ENCODE data around the gene EFHD2. TPM values are rescaled to one million over a fixed set of nuclear protein-coding genes. Genes with fewer than 3 reads are reported as not detected.

Gene EFHD2
- total RNA-seq, 1 experiment from 2014 or later = 29.5 TPM

GRCh38 chr1:15472587-15472986 is 62.9 kb downstream of the EFHD2 start:
- H3K36me3 ChIP-seq (ENCODE audit: control insufficient read depth, insufficient read depth, low read length) = no peaks in the 10 kb centered on the region
- BruUV-seq (replicated peaks) = no TSS peak
- ChIA-PET CTCF (no interaction called here), POLR2A (no interaction called here)
- H3K27me3 ChIP-seq (replicated peaks; ENCODE audit: control insufficient read depth, insufficient read depth, low read length) = no peaks in the 10 kb centered on the region
- Mint-ChIP-seq H3K4me3 (ENCODE audit: unreplicated experiment) (no peak overlapping the region), H3K36me3 (ENCODE audit: insufficient read depth, unreplicated experiment) (no peaks in the 10 kb centered on the region), H3K4me1 (ENCODE audit: low read depth, unreplicated experiment) (no peaks in the 10 kb centered on the region), H3K9me3 (ENCODE audit: unreplicated experiment) (no peaks in the 10 kb centered on the region), H3K27ac (ENCODE audit: unreplicated experiment) (no peak overlapping the region), H3K27me3 (ENCODE audit: insufficient read depth, unreplicated experiment) (no peaks in the 10 kb centered on the region)
- no peak for DNase-seq
- H3K9me3 ChIP-seq = no peaks in the 10 kb centered on the region
- intact Hi-C loops (cut with micrococcal nuclease; ENCODE audit: unreplicated experiment) = no loop called here
- TF ChIP-seq, protein P1, sequence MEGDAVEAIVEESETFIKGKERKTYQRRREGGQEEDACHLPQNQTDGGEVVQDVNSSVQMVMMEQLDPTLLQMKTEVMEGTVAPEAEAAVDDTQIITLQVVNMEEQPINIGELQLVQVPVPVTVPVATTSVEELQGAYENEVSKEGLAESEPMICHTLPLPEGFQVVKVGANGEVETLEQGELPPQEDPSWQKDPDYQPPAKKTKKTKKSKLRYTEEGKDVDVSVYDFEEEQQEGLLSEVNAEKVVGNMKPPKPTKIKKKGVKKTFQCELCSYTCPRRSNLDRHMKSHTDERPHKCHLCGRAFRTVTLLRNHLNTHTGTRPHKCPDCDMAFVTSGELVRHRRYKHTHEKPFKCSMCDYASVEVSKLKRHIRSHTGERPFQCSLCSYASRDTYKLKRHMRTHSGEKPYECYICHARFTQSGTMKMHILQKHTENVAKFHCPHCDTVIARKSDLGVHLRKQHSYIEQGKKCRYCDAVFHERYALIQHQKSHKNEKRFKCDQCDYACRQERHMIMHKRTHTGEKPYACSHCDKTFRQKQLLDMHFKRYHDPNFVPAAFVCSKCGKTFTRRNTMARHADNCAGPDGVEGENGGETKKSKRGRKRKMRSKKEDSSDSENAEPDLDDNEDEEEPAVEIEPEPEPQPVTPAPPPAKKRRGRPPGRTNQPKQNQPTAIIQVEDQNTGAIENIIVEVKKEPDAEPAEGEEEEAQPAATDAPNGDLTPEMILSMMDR (IDR thresholded peaks at IDR 0.05; ENCODE audit: insufficient read depth in 1 of 2, low read depth in 1 of 2, low read length in 1 of 2, severe bottlenecking in 1 of 2, unreplicated experiment in 1 of 2) = no peak
- H3K4me1 ChIP-seq = no peaks in the 10 kb centered on the region
- H3K4me3 ChIP-seq (ENCODE audit: low read depth, low read length) = no peak overlapping the region

- no peak for DNase-seq
- H3K9me3 Mint-ChIP-seq (ENCODE audit: unreplicated experiment) = no peaks in the 10 kb centered on the region
- no peak within 1 kb of the TSS for H3K4me3 Mint-ChIP-seq (ENCODE audit: unreplicated experiment)
- Histone ChIP-seq H3K4me1 (no peaks in the 10 kb centered on the region), H3K27me3 (replicated peaks; ENCODE audit: control insufficient read depth, insufficient read depth, low read length) (no peaks in the 10 kb centered on the region), H3K9me3 (no peaks in the 10 kb centered on the region), H3K36me3 (ENCODE audit: control insufficient read depth, insufficient read depth, low read length) (no peaks in the 10 kb centered on the region), H3K4me3 (ENCODE audit: low read depth, low read length) (no peak within 1 kb of the TSS)
- no peaks in the 10 kb centered on the region for H3K36me3 Mint-ChIP-seq (ENCODE audit: insufficient read depth, unreplicated experiment)
- BruUV-seq (replicated peaks) = no TSS peak
- no peaks in the 10 kb centered on the region for H3K4me1 Mint-ChIP-seq (ENCODE audit: low read depth, unreplicated experiment)
- H3K27ac Mint-ChIP-seq (ENCODE audit: unreplicated experiment) = no peak within 1 kb of the TSS
- POLR2A ChIA-PET = no interaction called here
- intact Hi-C loops (cut with micrococcal nuclease; ENCODE audit: unreplicated experiment) = no loop called here
- H3K27me3 Mint-ChIP-seq (ENCODE audit: insufficient read depth, unreplicated experiment) = no peaks in the 10 kb centered on the region
- TF ChIP-seq, protein P1 (IDR thresholded peaks at IDR 0.05; ENCODE audit: insufficient read depth in 1 of 2, low read depth in 1 of 2, low read length in 1 of 2, severe bottlenecking in 1 of 2, unreplicated experiment in 1 of 2) = no peak
- CTCF ChIA-PET = no interaction called here
These were observed 66.1 kb downstream of the EFHD2 start, which contains the start of gene CELA2B for GRCh38 chr1:15475752-15476314. CELA2B (plus strand) TSS chr1:15476104; CDS start chr1:15476126, 22 bp downstream.

- Histone ChIP-seq H3K36me3 (ENCODE audit: control insufficient read depth, insufficient read depth, low read length) (no peaks in the 10 kb centered on the region), H3K27me3 (replicated peaks; ENCODE audit: control insufficient read depth, insufficient read depth, low read length) (no peaks in the 10 kb centered on the region), H3K4me1 (no peaks in the 10 kb centered on the region), H3K9me3 (no peaks in the 10 kb centered on the region), H3K4me3 (ENCODE audit: low read depth, low read length) (no peak overlapping the region)
- H3K4me1 Mint-ChIP-seq (ENCODE audit: low read depth, unreplicated experiment) = no peaks in the 10 kb centered on the region
- intact Hi-C loops (cut with micrococcal nuclease; ENCODE audit: unreplicated experiment) = no loop called here
- TF ChIP-seq, protein P1 (IDR thresholded peaks at IDR 0.05; ENCODE audit: insufficient read depth in 1 of 2, low read depth in 1 of 2, low read length in 1 of 2, severe bottlenecking in 1 of 2, unreplicated experiment in 1 of 2) = no peak
- H3K4me3 Mint-ChIP-seq (ENCODE audit: unreplicated experiment) = no peak overlapping the region
- DNase-seq = no peak
- POLR2A ChIA-PET = no interaction called here
- H3K27ac Mint-ChIP-seq (ENCODE audit: unreplicated experiment) = no peak overlapping the region
- H3K36me3 Mint-ChIP-seq (ENCODE audit: insufficient read depth, unreplicated experiment) = no peaks in the 10 kb centered on the region
- BruUV-seq (replicated peaks) = no TSS peak
- no peaks in the 10 kb centered on the region for H3K9me3 Mint-ChIP-seq (ENCODE audit: unreplicated experiment)
- H3K27me3 Mint-ChIP-seq (ENCODE audit: insufficient read depth, unreplicated experiment) = no peaks in the 10 kb centered on the region
- CTCF ChIA-PET = no interaction called here
These were observed 67.2 kb downstream of the EFHD2 start for GRCh38 chr1:15476927-15477326.

Measured in Caco-2 (cell line).